HepG2 (cell line): ENCODE measurements around the gene PRRT2. TPM values are rescaled to one million over a fixed set of nuclear protein-coding genes. Genes with fewer than 3 reads are reported as not detected.
A peak's percentile ranks its signal among the peaks of the same experiment; 100 is the strongest.

Experiments used
- AGO1 ChIP-seq: fragments of 200-400 bp; formaldehyde crosslinking; IDR thresholded peaks from 2 replicates; pipeline ENCODE4 v1.6.1; 2017; ENCODE audit warnings: mild to moderate bottlenecking, low read depth, low read length, moderate library complexity; ENCODE audit not compliant: poor library complexity, severe bottlenecking
- ATAD3A ChIP-seq: sonication (generic); formaldehyde crosslinking; IDR thresholded peaks from 2 replicates; pipeline ENCODE4 v1.4.0; 2020; ENCODE audit warnings: missing genetic modification reagents
- HNRNPUL1 ChIP-seq: fragments of 200-400 bp; formaldehyde crosslinking; IDR thresholded peaks from 2 replicates; pipeline ENCODE4 v1.6.1; 2017; ENCODE audit warnings: low read depth, mild to moderate bottlenecking, low read length, moderate library complexity
- MIER2 ChIP-seq: IDR thresholded peaks from 2 replicates; pipeline ENCODE4 v1.6.1; 2016; ENCODE audit warnings: missing biosample characterization, missing genetic modification reagents
- POLR2AphosphoS5 ChIP-seq: IDR thresholded peaks from 2 replicates; pipeline ENCODE4 v1.6.1; 2012; ENCODE audit warnings: low read depth, low read length
- RXRA ChIP-seq: sonication (generic); formaldehyde crosslinking; IDR thresholded peaks from 2 replicates; pipeline ENCODE4 v1.5.1; 2020; ENCODE audit warnings: missing genetic modification reagents
- THAP11 ChIP-seq: IDR thresholded peaks from 2 replicates; pipeline ENCODE4 v1.6.1; 2016; ENCODE audit warnings: missing biosample characterization, missing genetic modification reagents
- ZNF225 ChIP-seq: sonication (generic); formaldehyde crosslinking; IDR thresholded peaks from 2 replicates; pipeline ENCODE4 v1.4.0; 2020; ENCODE audit warnings: mild to moderate bottlenecking, missing genetic modification reagents
- ZNF337 ChIP-seq: sonication (generic); formaldehyde crosslinking; IDR thresholded peaks from 2 replicates; pipeline ENCODE4 v1.5.1; 2020; ENCODE audit warnings: missing genetic modification reagents, low read depth, mild to moderate bottlenecking, borderline replicate concordance
- ZNF451 ChIP-seq: sonication (generic); formaldehyde crosslinking; IDR thresholded peaks from 2 replicates; pipeline ENCODE4 v1.5.0; 2020; ENCODE audit warnings: mild to moderate bottlenecking, missing genetic modification reagents
- ZNF672 ChIP-seq: sonication (generic); formaldehyde crosslinking; IDR thresholded peaks from 2 replicates; pipeline ENCODE4 v1.8.1; 2022; ENCODE audit warnings: missing genetic modification reagents
- ZNF788 ChIP-seq: sonication (generic); formaldehyde crosslinking; IDR thresholded peaks from 2 replicates; pipeline ENCODE4 v1.5.0; 2020; ENCODE audit warnings: mild to moderate bottlenecking, missing genetic modification reagents, borderline replicate concordance
- polyA plus RNA-seq, 8 experiments: library from polyadenylated mRNA; depleted of rRNA in 3 of 8; stranded (reverse) in 7 of 8; unstranded in 1 of 8; fragments of >200 nt; fragmentation: Illumina TruSeq in 4 of 8; extraction: Trizol in 4 of 8; gene quantifications; 2 replicates each; pipeline versions ENCODE4 v1.2.1 to v1.2.3, GENCODE V29; 2011 to 2016; ENCODE audit warnings: low read depth in 4 of 8, missing spikeins in 1 of 8, mixed read lengths in 1 of 8; ENCODE audit not compliant: insufficient read depth in 1 of 8
- total RNA-seq, 5 experiments: library from RNA; depleted of rRNA; stranded (reverse); fragments of >200 nt; fragmentation: Illumina TruSeq; extraction: Trizol; gene quantifications; 2 replicates each; pipeline ENCODE4 v1.2.3, GENCODE V29; 2016; ENCODE audit warnings: low read depth in 1 of 5
- TF ChIP-seq, protein P1 (sequence below): IDR thresholded peaks from 2 replicates; pipeline ENCODE4 v1.6.1; 2016; ENCODE audit warnings: missing genetic modification reagents, missing compliant biosample characterization
- TF ChIP-seq, protein P2 (sequence below): sonication (generic); formaldehyde crosslinking; IDR thresholded peaks from one replicate; pipeline ENCODE4 v1.5.1; 2020; ENCODE audit warnings: mild to moderate bottlenecking, missing genetic modification reagents; ENCODE audit errors: not compliant biosample characterization
- TF ChIP-seq, protein P3 (sequence below): sonication (generic); formaldehyde crosslinking; IDR thresholded peaks from 2 replicates; pipeline ENCODE4 v1.4.0; 2020; ENCODE audit warnings: missing genetic modification reagents, borderline replicate concordance
- TF ChIP-seq, protein P4 (sequence below): IDR thresholded peaks from 2 replicates; pipeline ENCODE4 v1.6.1; 2012; ENCODE audit warnings: inconsistent platforms
- TF ChIP-seq, protein P5 (sequence below): IDR thresholded peaks from 2 replicates; pipeline ENCODE4 v1.6.1; 2016; ENCODE audit warnings: mild to moderate bottlenecking

The PRRT2 gene
- total and polyA plus RNA-seq, 2 of the 13 experiments (the other 11 are each of a cell fraction or from before 2014, with no cell fraction given) = 0.51 to 1.1 TPM

DNA sequence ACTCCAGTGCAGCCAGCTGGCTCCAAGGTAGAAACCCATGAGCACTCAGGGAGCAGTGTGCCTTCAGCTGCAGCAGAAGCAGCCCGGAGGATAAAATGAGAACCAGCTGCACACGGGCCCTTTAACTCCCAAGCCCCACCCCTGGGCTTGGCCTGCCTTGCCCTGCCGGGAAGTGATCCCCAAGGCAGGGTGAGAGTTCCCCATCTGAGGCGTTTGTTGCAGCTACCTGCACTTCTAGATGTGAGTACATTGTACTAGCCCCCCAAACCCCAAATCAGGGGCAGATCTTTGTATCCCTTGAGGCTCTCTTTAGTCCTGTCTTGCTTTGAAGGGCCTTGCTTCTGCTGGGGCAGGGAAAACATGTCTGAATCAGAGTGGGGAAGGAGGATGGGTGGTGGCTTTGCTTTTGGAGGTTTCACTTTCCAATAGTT, 8.3 kb downstream of the PRRT2 start, which contains the start of gene MVP (continued):
- TF ChIP-seq ZNF337 (CRISPR knock-in tag) (no peak), ATAD3A (no peak), AGO1 (no peak), HNRNPUL1 (no peak), POLR2AphosphoS5 (peak; percentile 68), RXRA (CRISPR knock-in tag) (peak; percentile 46; the same call in 1 of the 2 replicates), ZNF225 (no peak), ZNF788 (CRISPR knock-in tag) (0 out of 2 replicates have a peak, but pooled peaks have one; percentile 15), THAP11 (CRISPR knock-in tag) (no peak; the same call in 1 of the 2 replicates), MIER2 (CRISPR knock-in tag) (0 out of 2 replicates have a peak, but pooled peaks have one; percentile 17), ZNF451 (0 out of 2 replicates have a peak, but pooled peaks have one; percentile 54), ZNF672 (CRISPR knock-in tag) (no peak)
- TF ChIP-seq, protein P1, sequence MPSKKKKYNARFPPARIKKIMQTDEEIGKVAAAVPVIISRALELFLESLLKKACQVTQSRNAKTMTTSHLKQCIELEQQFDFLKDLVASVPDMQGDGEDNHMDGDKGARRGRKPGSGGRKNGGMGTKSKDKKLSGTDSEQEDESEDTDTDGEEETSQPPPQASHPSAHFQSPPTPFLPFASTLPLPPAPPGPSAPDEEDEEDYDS (CRISPR knock-in tag) = peak; percentile 65
- TF ChIP-seq, protein P2, sequence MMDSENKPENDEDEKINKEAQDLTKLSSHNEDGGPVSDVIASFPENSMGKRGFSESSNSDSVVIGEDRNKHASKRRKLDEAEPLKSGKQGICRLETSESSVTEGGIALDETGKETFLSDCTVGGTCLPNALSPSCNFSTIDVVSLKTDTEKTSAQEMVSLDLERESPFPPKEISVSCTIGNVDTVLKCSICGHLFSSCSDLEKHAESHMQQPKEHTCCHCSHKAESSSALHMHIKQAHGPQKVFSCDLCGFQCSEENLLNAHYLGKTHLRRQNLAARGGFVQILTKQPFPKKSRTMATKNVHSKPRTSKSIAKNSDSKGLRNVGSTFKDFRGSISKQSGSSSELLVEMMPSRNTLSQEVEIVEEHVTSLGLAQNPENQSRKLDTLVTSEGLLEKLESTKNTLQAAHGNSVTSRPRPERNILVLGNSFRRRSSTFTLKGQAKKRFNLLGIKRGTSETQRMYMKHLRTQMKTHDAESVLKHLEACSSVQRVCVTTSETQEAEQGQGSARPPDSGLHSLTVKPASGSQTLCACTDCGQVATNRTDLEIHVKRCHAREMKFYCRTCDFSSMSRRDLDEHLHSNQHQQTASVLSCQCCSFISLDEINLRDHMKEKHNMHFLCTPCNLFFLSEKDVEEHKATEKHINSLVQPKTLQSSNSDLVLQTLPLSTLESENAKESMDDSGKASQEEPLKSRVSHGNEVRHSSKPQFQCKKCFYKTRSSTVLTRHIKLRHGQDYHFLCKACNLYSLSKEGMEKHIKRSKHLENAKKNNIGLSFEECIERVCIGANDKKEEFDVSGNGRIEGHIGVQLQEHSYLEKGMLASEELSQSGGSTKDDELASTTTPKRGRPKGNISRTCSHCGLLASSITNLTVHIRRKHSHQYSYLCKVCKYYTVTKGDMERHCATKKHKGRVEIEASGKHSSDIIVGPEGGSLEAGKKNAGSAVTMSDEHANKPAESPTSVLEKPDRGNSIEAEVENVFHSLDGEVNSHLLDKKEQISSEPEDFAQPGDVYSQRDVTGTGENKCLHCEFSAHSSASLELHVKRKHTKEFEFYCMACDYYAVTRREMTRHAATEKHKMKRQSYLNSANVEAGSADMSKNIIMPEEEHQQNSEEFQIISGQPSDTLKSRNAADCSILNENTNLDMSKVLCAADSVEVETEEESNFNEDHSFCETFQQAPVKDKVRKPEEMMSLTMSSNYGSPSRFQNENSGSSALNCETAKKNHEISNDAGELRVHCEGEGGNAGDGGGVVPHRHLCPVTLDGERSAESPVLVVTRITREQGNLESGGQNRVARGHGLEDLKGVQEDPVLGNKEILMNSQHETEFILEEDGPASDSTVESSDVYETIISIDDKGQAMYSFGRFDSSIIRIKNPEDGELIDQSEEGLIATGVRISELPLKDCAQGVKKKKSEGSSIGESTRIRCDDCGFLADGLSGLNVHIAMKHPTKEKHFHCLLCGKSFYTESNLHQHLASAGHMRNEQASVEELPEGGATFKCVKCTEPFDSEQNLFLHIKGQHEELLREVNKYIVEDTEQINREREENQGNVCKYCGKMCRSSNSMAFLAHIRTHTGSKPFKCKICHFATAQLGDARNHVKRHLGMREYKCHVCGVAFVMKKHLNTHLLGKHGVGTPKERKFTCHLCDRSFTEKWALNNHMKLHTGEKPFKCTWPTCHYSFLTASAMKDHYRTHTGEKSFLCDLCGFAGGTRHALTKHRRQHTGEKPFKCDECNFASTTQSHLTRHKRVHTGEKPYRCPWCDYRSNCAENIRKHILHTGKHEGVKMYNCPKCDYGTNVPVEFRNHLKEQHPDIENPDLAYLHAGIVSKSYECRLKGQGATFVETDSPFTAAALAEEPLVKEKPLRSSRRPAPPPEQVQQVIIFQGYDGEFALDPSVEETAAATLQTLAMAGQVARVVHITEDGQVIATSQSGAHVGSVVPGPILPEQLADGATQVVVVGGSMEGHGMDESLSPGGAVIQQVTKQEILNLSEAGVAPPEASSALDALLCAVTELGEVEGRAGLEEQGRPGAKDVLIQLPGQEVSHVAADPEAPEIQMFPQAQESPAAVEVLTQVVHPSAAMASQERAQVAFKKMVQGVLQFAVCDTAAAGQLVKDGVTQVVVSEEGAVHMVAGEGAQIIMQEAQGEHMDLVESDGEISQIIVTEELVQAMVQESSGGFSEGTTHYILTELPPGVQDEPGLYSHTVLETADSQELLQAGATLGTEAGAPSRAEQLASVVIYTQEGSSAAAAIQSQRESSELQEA = no peak
- TF ChIP-seq, protein P3, sequence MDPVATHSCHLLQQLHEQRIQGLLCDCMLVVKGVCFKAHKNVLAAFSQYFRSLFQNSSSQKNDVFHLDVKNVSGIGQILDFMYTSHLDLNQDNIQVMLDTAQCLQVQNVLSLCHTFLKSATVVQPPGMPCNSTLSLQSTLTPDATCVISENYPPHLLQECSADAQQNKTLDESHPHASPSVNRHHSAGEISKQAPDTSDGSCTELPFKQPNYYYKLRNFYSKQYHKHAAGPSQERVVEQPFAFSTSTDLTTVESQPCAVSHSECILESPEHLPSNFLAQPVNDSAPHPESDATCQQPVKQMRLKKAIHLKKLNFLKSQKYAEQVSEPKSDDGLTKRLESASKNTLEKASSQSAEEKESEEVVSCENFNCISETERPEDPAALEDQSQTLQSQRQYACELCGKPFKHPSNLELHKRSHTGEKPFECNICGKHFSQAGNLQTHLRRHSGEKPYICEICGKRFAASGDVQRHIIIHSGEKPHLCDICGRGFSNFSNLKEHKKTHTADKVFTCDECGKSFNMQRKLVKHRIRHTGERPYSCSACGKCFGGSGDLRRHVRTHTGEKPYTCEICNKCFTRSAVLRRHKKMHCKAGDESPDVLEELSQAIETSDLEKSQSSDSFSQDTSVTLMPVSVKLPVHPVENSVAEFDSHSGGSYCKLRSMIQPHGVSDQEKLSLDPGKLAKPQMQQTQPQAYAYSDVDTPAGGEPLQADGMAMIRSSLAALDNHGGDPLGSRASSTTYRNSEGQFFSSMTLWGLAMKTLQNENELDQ (CRISPR knock-in tag) = peak; percentile 10; the same call in 1 of the 2 replicates
- TF ChIP-seq, protein P4, sequence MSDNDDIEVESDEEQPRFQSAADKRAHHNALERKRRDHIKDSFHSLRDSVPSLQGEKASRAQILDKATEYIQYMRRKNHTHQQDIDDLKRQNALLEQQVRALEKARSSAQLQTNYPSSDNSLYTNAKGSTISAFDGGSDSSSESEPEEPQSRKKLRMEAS = 0 out of 2 replicates have a peak, but pooled peaks have one; percentile 5
- TF ChIP-seq, protein P5, sequence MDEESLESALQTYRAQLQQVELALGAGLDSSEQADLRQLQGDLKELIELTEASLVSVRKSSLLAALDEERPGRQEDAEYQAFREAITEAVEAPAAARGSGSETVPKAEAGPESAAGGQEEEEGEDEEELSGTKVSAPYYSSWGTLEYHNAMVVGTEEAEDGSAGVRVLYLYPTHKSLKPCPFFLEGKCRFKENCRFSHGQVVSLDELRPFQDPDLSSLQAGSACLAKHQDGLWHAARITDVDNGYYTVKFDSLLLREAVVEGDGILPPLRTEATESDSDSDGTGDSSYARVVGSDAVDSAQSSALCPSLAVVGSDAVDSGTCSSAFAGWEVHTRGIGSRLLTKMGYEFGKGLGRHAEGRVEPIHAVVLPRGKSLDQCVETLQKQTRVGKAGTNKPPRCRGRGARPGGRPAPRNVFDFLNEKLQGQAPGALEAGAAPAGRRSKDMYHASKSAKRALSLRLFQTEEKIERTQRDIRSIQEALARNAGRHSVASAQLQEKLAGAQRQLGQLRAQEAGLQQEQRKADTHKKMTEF = peak; percentile 53; the same call in 1 of the 2 replicates
